ENCODE measurements around the gene TRPM1. TPM values are rescaled to one million over a fixed set of nuclear protein-coding genes. Genes with fewer than 3 reads are reported as not detected.

TRPM1 gene
- total RNA-seq, 1 donor from 2014 or later, result under 0.01 TPM

- DNase-seq (ENCODE audit: low read depth in 2 of 2), result no peak
Measured at GRCh38 chr15:31020542-31020941, 81.0 kb downstream of the TRPM1 start.

GRCh38 chr15:31019986-31020385, 81.5 kb downstream of the TRPM1 start:
- DNase-seq (ENCODE audit: low read depth in 2 of 2), result no peak

GRCh38 chr15:31017311-31017710, 84.2 kb downstream of the TRPM1 start:
- no peak for DNase-seq (ENCODE audit: low read depth in 2 of 2)

- DNase-seq (ENCODE audit: low read depth in 2 of 2), result no peak
Measured at GRCh38 chr15:31016446-31016915, 85.0 kb downstream of the TRPM1 start.

DNA sequence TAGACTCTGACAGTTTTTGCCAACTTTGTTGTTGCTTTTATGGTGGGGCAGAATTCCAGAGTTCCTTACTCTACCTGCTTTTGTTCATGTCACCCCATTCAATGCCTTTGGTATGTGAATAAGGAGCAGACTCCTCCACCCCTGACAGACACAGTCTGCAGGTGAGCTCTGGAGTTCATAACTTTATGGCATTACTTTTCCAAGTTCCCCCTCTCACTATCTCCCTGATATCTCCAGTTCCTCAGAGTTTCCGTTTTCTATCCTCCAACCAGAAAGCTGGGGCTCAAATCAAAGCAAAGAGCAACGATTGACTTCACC, 87.0 kb downstream of the TRPM1 start:
- DNase-seq (ENCODE audit: low read depth in 2 of 2), result no peak

DNA sequence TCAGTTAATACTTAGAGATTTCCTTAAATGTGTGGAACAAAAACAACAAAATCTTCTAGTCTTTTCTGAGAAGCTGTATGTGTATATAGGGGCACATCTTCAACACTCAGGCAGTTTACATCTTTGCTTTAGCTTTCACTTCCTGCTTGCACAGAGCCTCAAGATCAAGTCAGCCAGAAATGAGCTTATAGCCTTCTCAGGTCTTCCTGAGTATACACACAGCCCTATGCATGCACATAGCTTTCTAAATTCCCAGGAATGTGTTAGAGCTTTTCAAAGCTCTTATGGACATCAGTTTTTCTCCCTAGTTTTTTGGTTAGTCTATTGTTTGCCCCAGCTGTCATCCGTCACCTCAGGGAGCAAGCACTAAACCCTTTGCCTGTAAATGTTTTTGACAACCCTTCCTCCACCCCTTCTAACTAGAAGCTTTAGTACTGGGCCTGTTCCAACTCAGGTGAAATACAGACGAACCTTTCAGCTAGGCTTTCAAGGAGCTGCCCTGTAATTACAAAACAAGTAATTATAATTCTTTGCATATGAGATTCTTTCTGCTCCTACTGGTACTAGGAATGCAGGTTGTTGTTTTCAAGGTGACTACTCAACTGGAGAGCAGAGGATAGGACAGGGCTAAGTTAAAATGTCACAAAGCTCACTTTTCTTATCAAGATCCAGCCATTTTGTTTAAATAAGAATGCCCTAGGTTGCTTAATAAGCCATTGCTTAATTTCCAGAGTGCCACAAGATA, 87.5 kb downstream of the TRPM1 start:
- no peak for DNase-seq (ENCODE audit: low read depth in 2 of 2)

- DNase-seq (ENCODE audit: low read depth in 2 of 2), result no peak
Measured at GRCh38 chr15:31012455-31012854, 89.1 kb downstream of the TRPM1 start.

- DNase-seq (ENCODE audit: low read depth in 2 of 2), result no peak
Measured at GRCh38 chr15:31010036-31010435, 91.5 kb downstream of the TRPM1 start.

- DNase-seq (ENCODE audit: low read depth in 2 of 2), result no peak
Measured at GRCh38 chr15:31005660-31006059, 95.9 kb downstream of the TRPM1 start.

DNA sequence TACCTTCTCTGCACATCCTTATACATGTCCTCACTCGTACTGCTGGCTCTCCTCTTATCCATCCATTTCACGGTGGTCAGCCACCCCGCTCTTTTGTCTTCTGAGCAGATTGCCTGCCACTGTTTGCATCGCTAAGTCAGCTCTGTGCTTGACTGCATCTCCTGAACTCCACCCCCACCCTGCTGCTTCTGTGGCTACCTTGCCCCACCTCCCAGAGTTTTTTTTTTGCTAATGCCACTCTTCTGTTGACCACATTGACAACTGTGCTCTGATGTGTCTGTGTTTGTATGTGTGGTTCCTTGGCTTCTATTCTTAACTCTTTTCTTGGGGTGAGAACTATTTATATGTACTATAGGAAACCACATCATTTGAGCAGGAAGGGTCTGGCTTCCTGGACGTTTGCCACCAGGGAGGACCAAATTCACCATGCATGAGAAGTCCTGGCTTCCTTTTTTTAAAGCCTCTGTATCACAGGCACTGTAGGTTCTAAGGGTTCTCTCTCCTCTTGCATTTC, 97.2 kb downstream of the TRPM1 start:
- DNase-seq (ENCODE audit: low read depth in 2 of 2), result peak in 1 of 2 donors; percentile 85

DNA sequence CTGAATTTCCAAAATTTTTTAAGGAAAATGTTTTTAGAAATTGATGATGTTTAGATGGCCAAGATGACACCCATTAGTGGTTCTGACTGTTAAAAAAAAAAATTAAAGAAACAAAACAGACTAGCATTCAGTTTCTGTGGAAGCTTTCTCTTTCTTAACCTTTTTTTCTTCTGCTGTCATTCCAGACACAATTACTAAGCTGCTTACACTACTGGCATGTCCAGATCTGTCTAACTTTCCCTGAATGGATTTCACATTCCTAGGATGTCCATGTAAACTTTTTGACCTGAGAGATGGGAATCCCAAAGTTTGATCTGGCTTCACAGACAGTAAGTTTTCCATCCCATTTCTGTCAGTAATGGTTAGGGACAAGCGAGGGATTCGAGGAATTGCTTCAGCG, 99.8 kb downstream of the TRPM1 start:
- DNase-seq (ENCODE audit: low read depth in 2 of 2), result no peak

DNA sequence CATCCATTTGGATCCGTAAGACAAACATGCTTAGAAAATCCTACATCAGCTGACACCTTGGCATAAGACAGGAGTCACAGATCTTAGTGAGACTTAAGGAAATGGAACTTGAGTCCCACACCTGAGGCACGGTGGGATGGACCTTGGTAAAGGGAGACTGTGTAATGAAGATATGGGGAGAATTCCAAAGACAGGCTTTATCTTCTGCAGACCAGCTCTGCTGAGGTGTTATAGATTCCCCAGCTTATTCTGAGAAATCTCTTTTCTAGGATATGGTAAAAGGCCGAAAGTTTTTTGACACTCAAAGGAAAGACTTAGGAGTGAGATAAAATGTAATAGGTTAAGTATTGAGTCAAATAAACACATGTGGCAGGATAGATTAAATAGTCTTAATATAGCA, 101.8 kb downstream of the TRPM1 start:
- no peak for DNase-seq (ENCODE audit: low read depth in 2 of 2)

- DNase-seq (ENCODE audit: low read depth in 2 of 2), result no peak
Measured at GRCh38 chr15:30997270-30997669, 104.3 kb downstream of the TRPM1 start.

- DNase-seq (ENCODE audit: low read depth in 2 of 2), result no peak
Measured at GRCh38 chr15:30992249-30992864, 109.2 kb downstream of the TRPM1 start.

- peak; percentile 56 to 85 for DNase-seq (ENCODE audit: low read depth in 2 of 2)
Measured at GRCh38 chr15:30991255-30992235, 110.0 kb downstream of the TRPM1 start, which contains the start of gene MTMR10. Gene MTMR10, minus strand, starts transcription at chr15:30991628. Its CDS starts 122 bp downstream, at chr15:30991506.

GRCh38 chr15:30990446-30991254, 110.9 kb downstream of the TRPM1 start:
- DNase-seq (ENCODE audit: low read depth in 2 of 2), result no peak

DNA sequence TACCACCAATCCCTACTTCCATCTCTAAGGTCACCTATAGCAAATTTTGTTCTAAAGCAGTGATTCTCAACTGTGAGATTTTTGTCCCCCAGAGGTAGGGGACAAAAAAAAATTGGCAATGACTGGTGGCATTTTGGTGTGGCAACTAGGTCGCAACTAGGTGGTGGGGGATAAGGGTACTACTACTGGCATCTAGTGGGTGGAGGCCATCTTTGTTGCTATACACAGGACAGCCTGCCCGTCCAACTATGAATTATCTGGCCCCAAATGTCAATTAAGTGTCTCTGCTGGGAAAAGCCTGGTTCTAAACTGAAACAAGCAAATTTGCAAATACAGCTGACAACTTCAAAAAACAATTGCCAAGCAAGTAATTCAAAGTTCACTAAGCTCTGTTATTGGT, 111.5 kb downstream of the TRPM1 start:
- DNase-seq (ENCODE audit: low read depth in 2 of 2), result peak; percentile 17 to 38

DNA sequence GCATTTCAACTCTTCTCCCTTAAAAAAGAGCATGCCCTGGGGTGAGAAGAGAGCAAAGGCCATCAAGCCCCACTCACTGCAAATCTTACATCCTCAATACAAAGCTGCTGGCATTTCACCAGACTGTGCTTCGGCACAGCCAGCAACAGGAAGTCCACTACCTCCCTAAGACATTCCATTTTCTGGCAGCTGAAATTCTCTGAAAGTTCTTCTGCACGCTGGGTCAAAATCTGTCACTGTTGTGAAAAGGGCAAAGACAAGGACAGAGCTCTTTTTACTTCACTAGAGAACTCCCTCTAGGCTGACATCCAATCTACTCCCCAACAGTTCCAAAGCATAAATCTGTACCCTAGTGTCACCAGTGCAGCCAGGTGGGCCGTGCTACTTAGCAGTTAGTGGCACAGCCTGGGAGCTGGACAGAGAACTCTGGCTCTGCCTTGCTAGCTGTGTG, 116.4 kb downstream of the TRPM1 start:
- DNase-seq (ENCODE audit: low read depth in 2 of 2), result peak in 1 of 2 donors; percentile 47

DNA sequence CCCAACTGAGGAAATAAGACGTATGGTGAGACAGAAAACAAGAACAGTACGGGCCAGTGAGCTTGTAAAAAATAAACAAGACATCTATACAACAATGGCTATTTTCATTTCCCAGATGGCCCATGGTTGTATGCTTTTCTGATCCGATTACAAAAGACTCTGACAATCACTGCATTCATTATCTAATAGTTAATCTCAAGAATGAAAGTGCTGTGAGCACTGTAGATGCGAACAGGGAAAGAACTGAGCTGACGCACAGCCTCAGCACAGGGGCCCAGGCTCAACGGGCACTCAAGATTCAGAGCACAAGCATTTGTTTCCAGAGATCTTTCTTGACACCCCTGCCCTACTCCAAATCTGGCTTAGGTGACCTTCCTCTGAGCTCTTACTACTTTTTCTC, 117.0 kb downstream of the TRPM1 start:
- DNase-seq (ENCODE audit: low read depth in 2 of 2), result no peak

DNA sequence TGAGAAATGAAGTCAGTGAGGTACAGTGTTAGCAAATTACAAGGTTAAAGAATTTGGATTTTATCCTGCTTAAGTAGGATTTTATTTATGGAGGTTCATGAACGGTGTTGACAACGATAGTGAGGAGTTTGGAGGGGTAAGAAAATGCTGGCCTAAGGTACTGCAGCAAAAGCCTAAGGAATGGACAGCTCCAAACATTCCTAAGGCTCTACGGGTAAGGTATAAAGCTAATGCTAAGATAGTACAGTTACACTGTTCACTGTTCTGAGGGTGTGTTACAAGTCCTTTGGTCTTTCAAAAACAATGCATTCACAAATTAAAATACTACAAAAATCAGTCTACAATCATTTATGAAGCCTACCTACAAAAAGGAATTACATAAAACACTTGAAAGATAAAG, 117.4 kb downstream of the TRPM1 start:
- peak in 1 of 2 donors; percentile 29 for DNase-seq (ENCODE audit: low read depth in 2 of 2)

DNA sequence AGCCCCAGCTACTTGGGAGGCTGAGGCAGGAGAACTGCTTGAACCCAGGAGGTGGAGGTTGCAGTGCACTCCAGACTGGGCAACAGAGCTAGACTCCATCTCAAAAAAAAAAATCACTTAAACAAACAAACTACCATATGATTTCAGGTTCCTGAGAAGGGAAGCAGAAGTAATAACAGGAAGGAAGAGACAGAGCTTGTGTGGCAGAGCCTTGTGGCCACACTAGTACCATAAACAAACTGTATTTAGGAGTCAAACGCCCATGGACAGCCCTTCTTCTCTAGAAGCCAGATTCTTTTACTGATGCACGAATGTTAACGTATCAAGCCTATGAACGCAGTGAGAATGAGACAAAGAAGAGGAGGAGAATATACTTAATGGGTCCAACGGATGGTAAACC, 122.1 kb downstream of the TRPM1 start:
- no peak for DNase-seq (ENCODE audit: low read depth in 2 of 2)
